HG03095 (cell line): Measurements from ENCODE around the gene MNT.

Experiments
- ATAC-seq: cut with Tn5 transposase; IDR thresholded peaks from one replicate; pipeline ENCODE4 v1.9.1; 2021; ENCODE audit warnings: moderate library complexity; ENCODE audit not compliant: unreplicated experiment

MNT gene

GRCh38 chr17:2396568-2397246, 4.2 kb downstream of the MNT start:
- no peak for ATAC-seq

- ATAC-seq: no peak
These were observed 4.7 kb downstream of the MNT start for GRCh38 chr17:2396192-2396567.

GRCh38 chr17:2395258-2396181, 5.3 kb downstream of the MNT start:
- no peak for ATAC-seq

GRCh38 chr17:2394775-2395201, 6.1 kb downstream of the MNT start:
- ATAC-seq: no peak

GRCh38 chr17:2393954-2394749, 6.7 kb downstream of the MNT start:
- no peak for ATAC-seq

GRCh38 chr17:2393174-2393953, 7.5 kb downstream of the MNT start:
- peak; percentile 14 for ATAC-seq

- ATAC-seq: peak; percentile 41
These were observed 8.3 kb downstream of the MNT start for GRCh38 chr17:2392252-2393173.

- no peak for ATAC-seq
These were observed 9.1 kb downstream of the MNT start for GRCh38 chr17:2391597-2392251.

GRCh38 chr17:2390199-2390836, 10.5 kb downstream of the MNT start:
- ATAC-seq: no peak

- ATAC-seq: no peak
These were observed 12.2 kb downstream of the MNT start for GRCh38 chr17:2388683-2389055.

GRCh38 chr17:2388020-2388682, 12.7 kb downstream of the MNT start:
- ATAC-seq: no peak

GRCh38 chr17:2387086-2388019, 13.5 kb downstream of the MNT start:
- no peak for ATAC-seq

- ATAC-seq: no peak
These were observed 14.3 kb downstream of the MNT start for GRCh38 chr17:2386400-2387085.

GRCh38 chr17:2385240-2386210, 15.3 kb downstream of the MNT start:
- no peak for ATAC-seq

- ATAC-seq: no peak
These were observed 16.3 kb downstream of the MNT start for GRCh38 chr17:2384439-2385127.
